ENCODE results near the gene STK39. TPM values are rescaled to one million over a fixed set of nuclear protein-coding genes. Genes with fewer than 3 reads are reported as not detected.

STK39 gene
- total and polyA plus RNA-seq, 4 donors = 8.5 to 18.7 (median 11.2) TPM

GRCh38 chr2:168138901-168139300 lies 108.5 kb downstream of the STK39 start:
- no peak overlapping the region for H3K4me3 ChIP-seq
- no peaks in the 10 kb centered on the region for H3K27me3 ChIP-seq (ENCODE audit: control insufficient read depth in 3 of 3, insufficient read depth in 3 of 3, low read length in 2 of 3)
- ATAC-seq (ENCODE audit: insufficient read depth, low FRiP score) = no peak
- 95 to 97% methylated on average over 5 of the region's 5 CpGs for WGBS, 2 donors
- H3K9me3 ChIP-seq (ENCODE audit: control insufficient read depth in 4 of 4, insufficient read depth in 3 of 4, low read length in 3 of 4) = no peaks in the 10 kb centered on the region
- TF ChIP-seq CTCF (IDR thresholded peaks at IDR 0.05; ENCODE audit: control extremely low read depth, extremely low read depth) = no peak
- H3K9ac ChIP-seq (ENCODE audit: insufficient read depth in 1 of 2, low read length in 2 of 2) = no peak overlapping the region
- peak overlapping the region in 1 of 2 donors; percentile 33 for H3K27ac ChIP-seq (ENCODE audit: low read depth in 1 of 2, low read length in 1 of 2)
- DNase-seq = no peak
- peaks cover 0 to 15% (median 0%) of the 10 kb centered on the region in 5 donors for H3K4me1 ChIP-seq (ENCODE audit: control insufficient read depth in 5 of 5, insufficient read depth in 5 of 5, low read length in 5 of 5)
- H3K36me3 ChIP-seq (ENCODE audit: control insufficient read depth in 4 of 4, insufficient read depth in 4 of 4, low read length in 4 of 4) = peaks cover 0 to 6% (median 4%) of the 10 kb centered on the region in 4 donors

DNA sequence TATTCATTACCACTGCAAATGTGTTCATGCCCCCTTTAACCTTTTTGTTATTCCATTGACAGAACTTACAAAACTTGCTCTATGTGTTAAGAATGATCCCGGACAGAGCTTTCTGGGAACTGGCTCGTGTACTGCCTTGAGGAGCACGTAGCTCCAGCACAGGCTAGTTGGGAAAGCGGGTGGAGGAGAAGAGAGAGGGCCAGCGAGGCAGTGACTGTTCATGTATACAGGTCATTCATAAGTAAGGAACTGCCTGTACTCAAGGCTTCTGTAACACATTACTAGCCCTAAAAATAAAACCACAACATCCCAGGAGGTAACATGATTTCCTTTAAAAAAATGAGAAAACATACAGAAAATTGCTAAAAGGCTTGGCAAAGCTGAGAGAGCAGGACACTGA lies 109.0 kb downstream of the STK39 start:
- H3K4me3 ChIP-seq = no peak overlapping the region
- H3K9me3 ChIP-seq (ENCODE audit: control insufficient read depth in 4 of 4, insufficient read depth in 3 of 4, low read length in 3 of 4) = no peaks in the 10 kb centered on the region
- no peak overlapping the region for H3K27ac ChIP-seq (ENCODE audit: low read depth in 1 of 2, low read length in 1 of 2)
- TF ChIP-seq CTCF (IDR thresholded peaks at IDR 0.05; ENCODE audit: control extremely low read depth, extremely low read depth) = no peak
- no peak overlapping the region for H3K9ac ChIP-seq (ENCODE audit: insufficient read depth in 1 of 2, low read length in 2 of 2)
- H3K4me1 ChIP-seq (ENCODE audit: control insufficient read depth in 5 of 5, insufficient read depth in 5 of 5, low read length in 5 of 5) = peaks cover 0 to 15% (median 0%) of the 10 kb centered on the region in 5 donors
- DNase-seq (peak in 1 of 3 donors; percentile 41), ATAC-seq (ENCODE audit: insufficient read depth, low FRiP score) (no peak)
- WGBS, 2 donors = 85% methylated on average over 5 of the region's 5 CpGs
- H3K27me3 ChIP-seq (ENCODE audit: control insufficient read depth in 3 of 3, insufficient read depth in 3 of 3, low read length in 2 of 3) = no peaks in the 10 kb centered on the region
- H3K36me3 ChIP-seq (ENCODE audit: control insufficient read depth in 4 of 4, insufficient read depth in 4 of 4, low read length in 4 of 4) = peaks cover 0 to 6% (median 4%) of the 10 kb centered on the region in 4 donors

GRCh38 chr2:168137510-168138180 lies 109.8 kb downstream of the STK39 start:
- Histone ChIP-seq H3K36me3 (ENCODE audit: control insufficient read depth in 4 of 4, insufficient read depth in 4 of 4, low read length in 4 of 4) (peaks cover 2 to 10% (median 5%) of the 10 kb centered on the region in 4 donors), H3K4me3 (no peak overlapping the region), H3K27me3 (ENCODE audit: control insufficient read depth in 3 of 3, insufficient read depth in 3 of 3, low read length in 2 of 3) (no peaks in the 10 kb centered on the region), H3K9ac (ENCODE audit: insufficient read depth in 1 of 2, low read length in 2 of 2) (no peak overlapping the region), H3K27ac (ENCODE audit: low read depth in 1 of 2, low read length in 1 of 2) (peak overlapping the region in 1 of 2 donors; percentile 12), H3K4me1 (ENCODE audit: control insufficient read depth in 5 of 5, insufficient read depth in 5 of 5, low read length in 5 of 5) (peaks cover 0 to 15% (median 0%) of the 10 kb centered on the region in 5 donors), H3K9me3 (ENCODE audit: control insufficient read depth in 4 of 4, insufficient read depth in 3 of 4, low read length in 3 of 4) (no peaks in the 10 kb centered on the region)
- ATAC-seq (ENCODE audit: insufficient read depth, low FRiP score) (no peak), DNase-seq (peak in 1 of 3 donors; percentile 42)
- 85 to 87% methylated on average over 3 of the region's 3 CpGs for WGBS, 2 donors
- TF ChIP-seq CTCF (IDR thresholded peaks at IDR 0.05; ENCODE audit: control extremely low read depth, extremely low read depth) = no peak
